GM12878 (cell line): ENCODE results near the gene COX17.

Source experiments
- CEBPB ChIP-seq, 2 experiments: fragments of 150-350 bp in 1 of 2; IDR thresholded peaks; 2 replicates each; pipeline ENCODE4 v1.6.1; 2012 to 2014; ENCODE audit warnings: low read depth in 2 of 2, low read length in 2 of 2, borderline replicate concordance in 1 of 2, inconsistent platforms in 1 of 2
- CTCF ChIP-seq, 3 experiments: IDR thresholded peaks in 2 of 3; conservative IDR thresholded peaks in 1 of 3; 2 replicates each; pipeline ENCODE4 v1.5.1; 2011; ENCODE audit warnings: low read depth in 3 of 3, low read length in 3 of 3, mild to moderate bottlenecking in 3 of 3, control low read depth in 2 of 3, moderate library complexity in 2 of 3, inconsistent platforms in 1 of 3, mixed read lengths in 1 of 3; ENCODE audit not compliant: control insufficient read depth in 2 of 3, insufficient read depth in 1 of 3; ENCODE audit errors: extremely low read depth in 1 of 3
- EP300 ChIP-seq, 2 experiments: fragments of 150-350 bp in 1 of 2; IDR thresholded peaks; 2 replicates each; pipeline ENCODE4 v1.6.1; 2011 to 2012; ENCODE audit warnings: low read depth in 2 of 2, low read length in 2 of 2, borderline replicate concordance in 1 of 2, improper control_type of control experiment in 1 of 2, inconsistent platforms in 1 of 2; ENCODE audit not compliant: control insufficient read depth in 1 of 2
- RAD21 ChIP-seq: IDR thresholded peaks from 2 replicates; pipeline ENCODE4 v1.6.1; 2011; ENCODE audit warnings: mild to moderate bottlenecking, low read depth, low read length, moderate library complexity; ENCODE audit not compliant: insufficient read depth
- SMARCA5 ChIP-seq: fragments of 450-650 bp; IDR thresholded peaks from 2 replicates; pipeline ENCODE4 v1.6.1; 2017; ENCODE audit warnings: mild to moderate bottlenecking
- SP1 ChIP-seq: IDR thresholded peaks from one replicate; pipeline ENCODE4 v1.6.1; 2011; ENCODE audit warnings: low read depth, low read length
- ZZZ3 ChIP-seq: IDR thresholded peaks from 2 replicates; pipeline ENCODE4 v1.6.1; 2011; ENCODE audit warnings: low read depth; ENCODE audit not compliant: control insufficient read depth, insufficient read length

- TF ChIP-seq CEBPB (IDR thresholded peaks at IDR 0.05; ENCODE audit: borderline replicate concordance in 1 of 2, low read depth in 2 of 2, low read length in 2 of 2), result no peak
- TF ChIP-seq RAD21, result no peak
- TF ChIP-seq CTCF (IDR thresholded peaks at IDR 0.05 in 2 of 3, conservative IDR thresholded peaks at IDR 0.05 in 1 of 3; ENCODE audit: control insufficient read depth in 2 of 3, extremely low read depth in 1 of 3, insufficient read depth in 1 of 3, low read depth in 3 of 3, low read length in 3 of 3), result no peak
- TF ChIP-seq EP300 (IDR thresholded peaks at IDR 0.05; ENCODE audit: borderline replicate concordance in 1 of 2, control insufficient read depth in 1 of 2, low read depth in 2 of 2, low read length in 2 of 2), result no peak
- TF ChIP-seq SMARCA5, result no peak
- TF ChIP-seq SP1, result no peak
- no peak for TF ChIP-seq ZZZ3
Measured at GRCh38 chr3:119715105-119715504, 37.9 kb upstream of the COX17 start.
